NK-92 (cell line): Measurements from ENCODE around the gene IL1RN.

Source experiments
- DNase-seq: peaks from one replicate; lab custom pipeline; 2025; ENCODE audit not compliant: unreplicated experiment; lab: John Stamatoyannopoulos, UW

The IL1RN gene

GRCh38 chr2:113127646-113128570 lies 510 bp downstream of the IL1RN start:
- no peak for DNase-seq

DNA sequence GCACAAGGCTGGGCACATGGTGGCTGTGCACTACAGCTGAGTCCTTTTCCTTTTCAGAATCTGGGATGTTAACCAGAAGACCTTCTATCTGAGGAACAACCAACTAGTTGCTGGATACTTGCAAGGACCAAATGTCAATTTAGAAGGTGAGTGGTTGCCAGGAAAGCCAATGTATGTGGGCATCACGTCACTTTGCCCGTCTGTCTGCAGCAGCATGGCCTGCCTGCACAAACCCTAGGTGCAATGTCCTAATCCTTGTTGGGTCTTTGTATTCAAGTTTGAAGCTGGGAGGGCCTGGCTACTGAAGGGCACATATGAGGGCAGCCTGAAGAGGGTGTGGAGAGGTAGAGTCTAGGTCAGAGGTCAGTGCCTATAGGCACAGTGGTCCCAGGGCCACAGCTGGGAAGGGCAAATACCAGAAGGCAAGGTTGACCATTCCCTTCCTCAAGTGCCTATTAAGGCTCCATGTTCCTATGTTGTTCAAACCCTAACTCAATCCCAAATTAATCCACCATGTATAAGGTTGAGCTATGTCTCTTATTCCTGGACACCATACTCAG lies 2.2 kb downstream of the IL1RN start:
- DNase-seq: no peak

DNA sequence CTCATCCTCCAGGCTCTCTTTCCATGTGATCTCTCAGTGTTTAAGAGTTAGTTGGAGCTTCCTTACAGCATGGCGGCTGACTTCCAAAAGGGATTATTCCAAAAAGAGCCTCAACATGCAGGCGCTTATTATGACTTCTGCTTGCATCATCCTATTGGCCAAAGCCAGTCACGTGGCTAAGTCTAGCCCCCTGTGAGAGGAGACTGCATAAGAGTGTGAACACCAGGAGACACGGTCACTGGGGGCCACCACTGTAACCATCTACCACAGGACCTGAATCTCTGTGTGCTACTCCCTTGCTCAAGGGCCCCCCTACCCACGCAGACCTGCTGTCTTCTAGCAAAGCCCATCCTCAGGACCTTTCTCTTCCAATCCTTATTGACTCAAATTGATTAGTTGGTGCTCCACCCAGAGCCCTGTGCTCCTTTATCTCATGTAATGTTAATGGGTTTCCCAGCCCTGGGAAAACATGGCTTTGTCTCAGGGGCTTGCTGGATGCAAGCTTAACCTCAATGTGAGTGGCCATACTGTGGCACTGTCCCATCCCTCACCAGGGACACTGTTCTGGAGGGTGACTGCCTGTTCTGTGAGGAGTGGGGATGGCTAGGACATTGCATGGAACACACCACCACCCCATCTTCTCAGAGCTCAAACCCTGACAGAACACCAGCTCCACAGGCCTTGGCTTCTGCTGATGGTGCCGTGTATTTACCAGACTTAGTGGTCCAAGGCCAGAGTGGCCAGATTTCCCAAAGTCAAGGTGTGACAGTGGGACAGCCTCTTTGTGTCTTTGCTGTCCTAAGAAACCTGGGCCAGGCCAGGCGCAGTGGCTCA lies 4.2 kb downstream of the IL1RN start:
- DNase-seq: no peak

- DNase-seq: no peak
These were observed 5.1 kb downstream of the IL1RN start for GRCh38 chr2:113132414-113133021.

DNA sequence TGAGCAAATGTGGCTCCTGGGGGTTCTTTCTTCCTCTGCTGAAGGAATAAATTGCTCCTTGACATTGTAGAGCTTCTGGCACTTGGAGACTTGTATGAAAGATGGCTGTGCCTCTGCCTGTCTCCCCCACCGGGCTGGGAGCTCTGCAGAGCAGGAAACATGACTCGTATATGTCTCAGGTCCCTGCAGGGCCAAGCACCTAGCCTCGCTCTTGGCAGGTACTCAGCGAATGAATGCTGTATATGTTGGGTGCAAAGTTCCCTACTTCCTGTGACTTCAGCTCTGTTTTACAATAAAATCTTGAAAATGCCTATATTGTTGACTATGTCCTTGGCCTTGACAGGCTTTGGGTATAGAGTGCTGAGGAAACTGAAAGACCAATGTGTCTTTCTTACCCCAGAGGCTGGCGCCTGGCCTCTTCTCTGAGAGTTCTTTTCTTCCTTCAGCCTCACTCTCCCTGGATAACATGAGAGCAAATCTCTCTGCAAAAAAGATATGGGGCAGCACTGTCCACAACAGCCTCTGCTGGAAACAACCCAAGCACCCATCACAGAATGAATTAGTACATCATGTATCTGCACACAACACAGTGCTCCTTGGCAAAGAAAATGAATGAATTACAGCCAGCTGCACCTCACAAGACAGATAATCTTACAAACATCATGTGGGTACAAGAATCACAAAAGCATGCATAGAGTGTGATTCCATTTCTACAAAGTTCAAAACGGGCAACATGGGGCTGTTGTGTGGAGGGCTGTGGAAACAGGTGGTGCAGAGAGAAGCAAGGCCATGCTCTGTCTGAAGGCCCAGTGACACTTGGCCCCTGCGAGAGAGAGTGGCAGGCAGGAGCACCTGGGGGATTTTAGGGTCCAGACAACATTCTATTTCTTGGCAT lies 6.6 kb downstream of the IL1RN start:
- DNase-seq: no peak

GRCh38 chr2:113134717-113135116 lies 7.3 kb downstream of the IL1RN start:
- no peak for DNase-seq

GRCh38 chr2:113135317-113135716 lies 7.9 kb downstream of the IL1RN start:
- no peak for DNase-seq

GRCh38 chr2:113136828-113137775 lies 9.7 kb downstream of the IL1RN start:
- no peak for DNase-seq

GRCh38 chr2:113137827-113138226 lies 10.4 kb downstream of the IL1RN start:
- no peak for DNase-seq

- no peak for DNase-seq
These were observed 11.3 kb downstream of the IL1RN start for GRCh38 chr2:113138428-113139322.

DNA sequence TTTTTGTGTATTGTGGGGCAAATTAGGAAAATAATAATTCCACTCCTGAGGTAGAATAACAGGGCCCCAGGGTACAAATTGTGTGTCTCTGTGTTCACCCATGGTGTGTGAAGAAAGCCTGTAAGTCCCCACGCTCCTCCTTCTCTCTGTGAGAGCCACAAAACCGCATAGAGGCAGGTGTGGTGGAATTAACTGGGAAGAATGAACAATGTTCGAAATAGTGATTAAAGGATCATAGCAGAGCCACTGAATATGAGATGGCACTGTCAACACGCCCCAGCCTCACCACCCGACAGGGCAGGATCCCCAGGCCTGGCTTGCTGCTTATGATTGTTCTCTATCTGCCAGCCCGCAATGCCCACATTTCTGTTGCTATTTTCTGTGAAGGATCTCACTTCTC lies 14.1 kb downstream of the IL1RN start:
- DNase-seq: no peak

- no peak for DNase-seq
These were observed 14.9 kb downstream of the IL1RN start for GRCh38 chr2:113142290-113142689.

DNA sequence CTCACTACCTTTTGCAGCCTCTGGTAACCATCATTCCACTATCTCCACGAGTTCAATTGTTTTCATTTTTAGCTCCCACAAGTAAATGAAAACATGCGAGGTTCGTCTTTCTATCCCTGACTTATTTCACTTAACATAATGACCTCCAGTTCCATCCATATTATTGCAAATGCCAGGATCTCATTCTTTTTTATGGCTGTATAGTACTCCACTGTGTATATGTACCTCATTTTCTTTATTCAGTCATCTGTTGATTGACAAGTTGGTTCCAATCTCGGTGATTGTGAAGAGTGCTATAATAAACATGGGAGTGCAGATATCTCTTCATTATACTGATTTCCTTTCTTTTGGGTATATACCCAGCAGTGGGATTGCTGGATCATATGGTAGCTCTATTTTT lies 16.9 kb downstream of the IL1RN start:
- DNase-seq: no peak

- no peak for DNase-seq
These were observed 21.5 kb downstream of the IL1RN start for GRCh38 chr2:113148606-113149552.

DNA sequence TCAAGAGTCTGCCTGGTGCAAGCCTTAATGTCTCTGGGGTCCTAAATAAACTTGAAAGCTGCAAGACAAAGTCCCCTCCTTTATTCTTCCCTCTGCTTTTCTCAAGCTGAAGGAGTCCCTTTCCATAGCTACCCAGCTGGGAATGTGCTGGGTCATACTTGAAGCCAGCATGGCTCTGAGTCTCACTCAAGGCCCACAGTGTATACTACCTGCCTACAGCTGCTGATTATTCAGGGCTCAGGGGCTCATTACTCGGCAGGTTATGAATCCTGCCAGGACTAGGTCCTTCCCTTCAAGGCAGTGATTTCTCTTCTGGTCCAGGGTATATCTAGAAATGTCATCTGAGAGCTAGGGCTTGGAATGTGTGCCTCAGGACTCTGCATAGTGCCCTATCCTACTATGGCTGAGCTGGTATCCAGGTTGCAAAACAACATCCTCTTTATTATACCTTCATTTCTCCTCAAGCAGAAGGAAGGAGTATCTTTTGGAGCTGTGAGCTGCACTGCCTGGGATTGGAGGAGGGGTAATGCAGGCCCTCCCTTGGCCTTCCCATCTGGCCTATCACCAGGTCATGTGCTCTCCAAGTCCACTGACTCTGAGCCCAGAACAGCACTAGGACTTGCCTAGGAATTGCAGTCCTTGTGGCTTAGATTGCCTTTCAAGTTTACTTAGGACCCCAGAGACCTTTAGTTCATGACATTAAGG lies 22.3 kb downstream of the IL1RN start:
- DNase-seq: no peak

DNA sequence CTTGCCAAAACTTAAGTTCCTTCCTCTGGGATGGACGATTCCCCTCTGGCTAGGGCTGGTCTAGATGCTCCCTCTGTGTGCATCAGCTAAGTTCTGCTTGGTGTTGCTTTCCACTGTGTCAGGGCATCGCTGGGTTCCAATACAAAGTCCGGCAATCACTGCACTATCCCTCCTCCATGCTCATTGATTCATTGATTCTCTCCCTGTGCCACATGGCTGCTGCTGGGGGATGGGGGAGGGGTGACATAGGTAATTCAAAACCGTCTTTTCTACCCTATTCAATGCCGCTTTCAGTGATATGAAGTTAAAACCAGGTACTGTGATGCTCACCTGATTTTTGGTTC lies 22.8 kb downstream of the IL1RN start:
- DNase-seq: no peak

GRCh38 chr2:113155331-113155730 lies 27.9 kb downstream of the IL1RN start:
- DNase-seq: no peak
